HAP-1 (cell line): ENCODE results near the gene MT1F.

ENCODE experiments used
- DNase-seq, 2 experiments: peaks; one replicate each; pipeline ENCODE4 v3.0.0-alpha.2; 2016 to 2020; ENCODE audit warnings: low spot score in 2 of 2
- H3K27me3 ChIP-seq: fragments of 250-450 bp; sonication (Bioruptor Pico); 2 replicates; pipeline ENCODE4 v1.5.1; 2020; ENCODE audit warnings: low read depth, mild to moderate bottlenecking, moderate library complexity
- H3K36me3 ChIP-seq: fragments of 250-450 bp; sonication (Bioruptor Pico); replicated peaks from 2 replicates; pipeline ENCODE4 v1.5.1; 2020; ENCODE audit warnings: mild to moderate bottlenecking
- H3K4me1 ChIP-seq: fragments of 250-450 bp; sonication (Bioruptor Pico); 2 replicates; pipeline ENCODE4 v1.5.1; 2020; ENCODE audit warnings: mild to moderate bottlenecking
- H3K4me3 ChIP-seq: fragments of 250-450 bp; sonication (Bioruptor Pico); 2 replicates; pipeline ENCODE4 v1.5.1; 2020; ENCODE audit warnings: mild to moderate bottlenecking, moderate library complexity
- H3K9me3 ChIP-seq: fragments of 250-450 bp; sonication (Bioruptor Pico); 2 replicates; pipeline ENCODE4 v1.5.1; 2020; ENCODE audit warnings: mild to moderate bottlenecking, moderate library complexity
- in situ Hi-C: fragments of 300-500 bp; cut with MboI; formaldehyde crosslinking; loops from 3 replicates; pipeline ENCODE4 v1.14.3; 2020; ENCODE audit warnings: low sequenced_read_pairs, inconsistent platforms, mixed read lengths

The MT1F gene

GRCh38 chr16:56697456-56698155 is 39.8 kb downstream of the MT1F start:
- DNase-seq = no peak
- Histone ChIP-seq H3K4me3 (no peak overlapping the region), H3K27me3 (no peaks in the 10 kb centered on the region), H3K36me3 (no peaks in the 10 kb centered on the region), H3K4me1 (peaks cover 3% of the 10 kb centered on the region; the same call in 1 of the 2 replicates), H3K9me3 (no peaks in the 10 kb centered on the region)
- in situ Hi-C loops = no loop called here

- no peak overlapping the region for H3K4me3 ChIP-seq
- in situ Hi-C loops = loop anchor here (10.0 kb wide), 1 partner anchor 115 kb away; the partner anchor contains the start of gene MT3
Measured at GRCh38 chr16:56700195-56700594, 42.4 kb downstream of the MT1F start.

GRCh38 chr16:56700631-56701030 is 42.9 kb downstream of the MT1F start:
- no peak for DNase-seq
- peaks cover 3% of the 10 kb centered on the region; the same call in 1 of the 2 replicates for H3K4me1 ChIP-seq
- no peaks in the 10 kb centered on the region for H3K27me3 ChIP-seq
- in situ Hi-C loops = loop anchor here (10.0 kb wide), 1 partner anchor 116 kb away; the partner anchor contains the start of gene MT3
- no peak overlapping the region for H3K4me3 ChIP-seq
- H3K9me3 ChIP-seq = no peaks in the 10 kb centered on the region
- H3K36me3 ChIP-seq = no peaks in the 10 kb centered on the region

More at GRCh38 chr16:56700195-56700594, 42.4 kb downstream of the MT1F start:
- DNase-seq = no peak
- H3K9me3 ChIP-seq = no peaks in the 10 kb centered on the region
- H3K36me3 ChIP-seq = no peaks in the 10 kb centered on the region
- H3K27me3 ChIP-seq = no peaks in the 10 kb centered on the region
- peaks cover 3% of the 10 kb centered on the region; the same call in 1 of the 2 replicates for H3K4me1 ChIP-seq

GRCh38 chr16:56701534-56701933 is 43.8 kb downstream of the MT1F start:
- no peaks in the 10 kb centered on the region for H3K36me3 ChIP-seq
- no peaks in the 10 kb centered on the region for H3K9me3 ChIP-seq
- in situ Hi-C loops = loop anchor here (10.0 kb wide), 1 partner anchor 117 kb away; the partner anchor contains the start of gene MT3
- no peak for DNase-seq
- no peaks in the 10 kb centered on the region for H3K27me3 ChIP-seq
- H3K4me1 ChIP-seq = peaks cover 3% of the 10 kb centered on the region; the same call in 1 of the 2 replicates
- no peak overlapping the region for H3K4me3 ChIP-seq

GRCh38 chr16:56702836-56703235 is 45.1 kb downstream of the MT1F start:
- Histone ChIP-seq H3K4me3 (no peak overlapping the region), H3K9me3 (no peaks in the 10 kb centered on the region), H3K4me1 (peaks cover 3% of the 10 kb centered on the region; the same call in 1 of the 2 replicates), H3K27me3 (no peaks in the 10 kb centered on the region), H3K36me3 (no peaks in the 10 kb centered on the region)
- no peak for DNase-seq
- in situ Hi-C loops = loop anchor here (10.0 kb wide), 1 partner anchor 118 kb away; the partner anchor contains the start of gene MT3
